K562 (cell line): ENCODE measurements around the gene CCDC159. TPM values are rescaled to one million over a fixed set of nuclear protein-coding genes. Genes with fewer than 3 reads are reported as not detected.
A peak's percentile ranks its signal among the peaks of the same experiment; 100 is the strongest.

Source experiments
- AFF1 ChIP-seq, 2 experiments: fragments of 450-650 bp; IDR thresholded peaks; 2 replicates each; pipeline ENCODE4 v1.6.1; 2018; ENCODE audit warnings: mild to moderate bottlenecking in 2 of 2, low read depth in 1 of 2; ENCODE audit not compliant: partially characterized antibody in 2 of 2
- ATF6 ChIP-seq: sonication (generic); formaldehyde crosslinking; IDR thresholded peaks from 2 replicates; pipeline ENCODE4 v1.4.0; 2020; ENCODE audit warnings: mild to moderate bottlenecking, missing genetic modification reagents
- CHD4 ChIP-seq: fragments of 200-600 bp; sonication (generic); IDR thresholded peaks from 3 replicates; pipeline ENCODE4 v1.6.1; 2012; ENCODE audit warnings: low read depth, mild to moderate bottlenecking, mixed read lengths, low read length, inconsistent platforms; ENCODE audit not compliant: insufficient read depth, insufficient replicate concordance, poor library complexity, severe bottlenecking
- DPF2 ChIP-seq: fragments of 450-650 bp; IDR thresholded peaks from 2 replicates; pipeline ENCODE4 v1.6.1; 2016
- EP400 ChIP-seq: fragments of 450-650 bp; IDR thresholded peaks from 2 replicates; pipeline ENCODE4 v1.6.1; 2017; ENCODE audit warnings: antibody characterized with exemption, mild to moderate bottlenecking, moderate library complexity
- ESRRA ChIP-seq: fragments of 450-650 bp; IDR thresholded peaks from 2 replicates; pipeline ENCODE4 v1.6.1; 2014; ENCODE audit warnings: low read depth, mild to moderate bottlenecking, moderate library complexity, borderline replicate concordance
- HNRNPUL1 ChIP-seq: fragments of 200-400 bp; formaldehyde crosslinking; IDR thresholded peaks from 2 replicates; pipeline ENCODE4 v1.6.1; 2017; ENCODE audit warnings: low read length
- HOXB6 ChIP-seq: fragments of 250-450 bp; sonication (Bioruptor Pico); IDR thresholded peaks from 2 replicates; pipeline ENCODE4 v1.5.1; 2022; ENCODE audit warnings: mild to moderate bottlenecking, borderline replicate concordance
- LARP7 ChIP-seq: fragments of 450-650 bp; IDR thresholded peaks from 2 replicates; pipeline ENCODE4 v1.6.1; 2016
- NCOA2 ChIP-seq, 2 experiments: fragments of 450-650 bp; IDR thresholded peaks; 2 replicates each; pipeline ENCODE4 v1.6.1; 2018; ENCODE audit warnings: mild to moderate bottlenecking in 2 of 2, moderate library complexity in 1 of 2; ENCODE audit not compliant: partially characterized antibody in 2 of 2
- RAD51 ChIP-seq: fragments of 450-650 bp; IDR thresholded peaks from 2 replicates; pipeline ENCODE4 v1.7.1; 2016; ENCODE audit warnings: low read depth, mild to moderate bottlenecking, borderline replicate concordance
- THRAP3 ChIP-seq: fragments of 450-650 bp; IDR thresholded peaks from 2 replicates; pipeline ENCODE4 v1.6.1; 2016; ENCODE audit warnings: mild to moderate bottlenecking, inconsistent platforms, borderline replicate concordance
- TOE1 ChIP-seq, 2 experiments: fragments of 450-650 bp in 1 of 2; sonication (generic) in 1 of 2; formaldehyde crosslinking in 1 of 2; IDR thresholded peaks; 2 replicates each; pipeline versions ENCODE4 v1.7.1 to v1.8.0; 2016 to 2022; ENCODE audit warnings: borderline replicate concordance in 2 of 2, mild to moderate bottlenecking in 2 of 2, antibody characterized with exemption in 1 of 2, inconsistent platforms in 1 of 2, low read depth in 1 of 2, missing genetic modification reagents in 1 of 2, moderate library complexity in 1 of 2
- TRIM24 ChIP-seq, 2 experiments: fragments of 450-650 bp; IDR thresholded peaks; 2 replicates each; pipeline ENCODE4 v1.6.1; 2016
- ZFP91 ChIP-seq: sonication (generic); formaldehyde crosslinking; IDR thresholded peaks from 2 replicates; pipeline ENCODE4 v1.8.0; 2022; ENCODE audit warnings: mild to moderate bottlenecking, missing genetic modification reagents
- ZNF24 ChIP-seq: fragments of 450-650 bp; IDR thresholded peaks from 2 replicates; pipeline ENCODE4 v1.6.1; 2016
- ZNF696 ChIP-seq: fragments of 250-450 bp; sonication (Bioruptor Pico); conservative IDR thresholded peaks from 2 replicates; pipeline ENCODE4 v1.4.0; 2020; ENCODE audit warnings: mild to moderate bottlenecking, moderate library complexity
- ZSCAN29 ChIP-seq: fragments of 450-650 bp; IDR thresholded peaks from 2 replicates; pipeline ENCODE4 v1.6.1; 2017
- polyA plus RNA-seq, 8 experiments: library from polyadenylated mRNA; depleted of rRNA in 4 of 8; stranded (reverse) in 5 of 8; unstranded in 3 of 8; fragments of >200 nt; fragmentation: Nextera tagmentation in 2 of 8; fragmentation: Illumina TruSeq in 1 of 8; extraction: Ambion mirVana in 2 of 8; extraction: Trizol in 1 of 8; gene quantifications; 2 replicates each; pipeline versions ENCODE4 v1.2.1 to v1.2.3, GENCODE V29; 2011 to 2014; ENCODE audit warnings: inconsistent platforms in 1 of 8, missing spikeins in 1 of 8
- total RNA-seq, 7 experiments: library from RNA; depleted of rRNA in 6 of 7; stranded (reverse); fragments of >200 nt in 6 of 7; fragmentation: Illumina TruSeq in 2 of 7; extraction: Trizol in 2 of 7; gene quantifications; 2 replicates each; pipeline versions ENCODE4 v1.2.1 to v1.2.3, GENCODE V29; 2011 to 2021; ENCODE audit warnings: low replicate concordance in 1 of 7

Gene CCDC159
- total and polyA plus RNA-seq, 9 of the 15 experiments (the other 6 are each of a cell fraction or from before 2014, with no cell fraction given): 0.68 to 10.1 (median 4.7) TPM

GRCh38 chr19:11373885-11374432 lies 27.6 kb downstream of the CCDC159 start (continued):
- 0 out of 2 replicates have a peak, but pooled peaks have one; percentile 23 for TF ChIP-seq RAD51
- no peak for TF ChIP-seq NCOA2 (IDR thresholded peaks at IDR 0.05; ENCODE audit: partially characterized antibody in 2 of 2)
- TF ChIP-seq DPF2: peak; percentile 60; the same call in 1 of the 2 replicates
- peak; percentile 50; the same call in 1 of the 2 replicates for TF ChIP-seq ZSCAN29
- TF ChIP-seq ZFP91 (CRISPR knock-in tag): 0 out of 2 replicates have a peak, but pooled peaks have one; percentile 26
- TF ChIP-seq AFF1 (IDR thresholded peaks at IDR 0.05; ENCODE audit: low read depth in 1 of 2, partially characterized antibody in 2 of 2): no peak
- peak; percentile 84 for TF ChIP-seq ESRRA
- no peak for TF ChIP-seq HOXB6
- TF ChIP-seq TRIM24 (IDR thresholded peaks at IDR 0.05): 0 out of 4 replicates have a peak, but pooled peaks of 1 of the 2 experiments have one; percentile 16
- peak; percentile 87 for TF ChIP-seq LARP7
- TF ChIP-seq ZNF24: peak; percentile 56; the same call in 1 of the 2 replicates
- peak; percentile 98 for TF ChIP-seq CHD4
- no peak for TF ChIP-seq ZNF696 (CRISPR knock-in tag)
- 0 out of 2 replicates have a peak, but pooled peaks have one; percentile 17 for TF ChIP-seq THRAP3
- TF ChIP-seq HNRNPUL1: no peak
- no peak for TF ChIP-seq ATF6
- TF ChIP-seq EP400: no peak
- TF ChIP-seq TOE1 (IDR thresholded peaks at IDR 0.05; ENCODE audit: borderline replicate concordance): peak; percentile 57; the same call in 1 of the 2 replicates
- no peak for TF ChIP-seq TOE1 (CRISPR knock-in tag; IDR thresholded peaks at IDR 0.05; ENCODE audit: borderline replicate concordance, low read depth)
